SU-DHL-6 (cell line): Measurements from ENCODE around the gene SKI.

Source experiments
- H2AFZ ChIP-seq: fragments of 200-600 bp; sonication (generic); 2 replicates; pipeline ENCODE4 v1.6.1; 2014; ENCODE audit warnings: low read depth, mild to moderate bottlenecking, moderate library complexity, mixed read lengths, antibody characterized with exemption, low read length; ENCODE audit not compliant: severe bottlenecking
- H3F3A ChIP-seq: fragments of 200-600 bp; shearing (Covaris generic); 2 replicates; pipeline ENCODE4 v1.6.0; 2016; ENCODE audit warnings: antibody characterized with exemption, mild to moderate bottlenecking; ENCODE audit not compliant: insufficient read depth
- H3K27ac ChIP-seq: fragments of 200-600 bp; sonication (generic); 2 replicates; pipeline ENCODE4 v1.5.1; 2016; ENCODE audit warnings: low read depth, mild to moderate bottlenecking, low read length, moderate library complexity, mixed read lengths
- H3K27me3 ChIP-seq: fragments of 200-600 bp; sonication (generic), shearing (Covaris generic); 2 replicates; pipeline ENCODE4 v1.6.0; 2014; ENCODE audit warnings: mild to moderate bottlenecking, low read length
- H3K36me3 ChIP-seq: fragments of 200-600 bp; sonication (generic); 2 replicates; pipeline ENCODE4 v1.6.1; 2014; ENCODE audit warnings: mild to moderate bottlenecking, low read length, mixed read lengths
- H3K4me2 ChIP-seq: fragments of 300-600, 200-600 bp; shearing (Covaris generic), sonication (generic); 2 replicates; pipeline ENCODE4 v1.6.0; 2014; ENCODE audit warnings: low read length, low read depth, mild to moderate bottlenecking; ENCODE audit not compliant: poor library complexity, severe bottlenecking
- H3K4me3 ChIP-seq: fragments of 200-600 bp; sonication (generic); 2 replicates; pipeline ENCODE4 v1.5.1; 2014; ENCODE audit warnings: antibody characterized with exemption, low read length, mild to moderate bottlenecking, mixed read lengths; ENCODE audit not compliant: insufficient read depth, poor library complexity, severe bottlenecking
- H3K79me2 ChIP-seq: fragments of 200-600 bp; sonication (generic); 2 replicates; pipeline ENCODE4 v1.6.1; 2014; ENCODE audit warnings: mild to moderate bottlenecking, low read length, moderate library complexity; ENCODE audit not compliant: insufficient read depth
- H3K9ac ChIP-seq: fragments of 200-600 bp; sonication (generic); 2 replicates; pipeline ENCODE4 v1.7.0; 2014; ENCODE audit warnings: mild to moderate bottlenecking, low read length
- H3K9me2 ChIP-seq: fragments of 200-600 bp; sonication (generic); replicated peaks from 2 replicates; pipeline ENCODE4 v1.6.1; 2014; ENCODE audit warnings: low read length; ENCODE audit not compliant: insufficient read depth
- H3K9me3 ChIP-seq: fragments of 200-600 bp; sonication (generic); 2 replicates; pipeline ENCODE4 v1.6.1; 2014; ENCODE audit warnings: low read length, mixed read lengths; ENCODE audit not compliant: insufficient read depth
- H4K20me1 ChIP-seq: fragments of 200-600 bp; sonication (generic); 2 replicates; pipeline ENCODE4 v1.6.1; 2014; ENCODE audit warnings: low read depth, mild to moderate bottlenecking, antibody characterized with exemption, low read length, moderate library complexity, mixed read lengths
- EZH2phosphoT487 ChIP-seq: fragments of 200-600 bp; sonication (generic), shearing (Covaris generic); conservative IDR thresholded peaks from 2 replicates; pipeline ENCODE4 v1.6.1; 2018; ENCODE audit warnings: mild to moderate bottlenecking, antibody characterized with exemption, low read length, moderate library complexity, mixed read lengths
- TF ChIP-seq, protein P1 (sequence below): fragments of 200-600 bp; sonication (generic); IDR thresholded peaks from one replicate; pipeline ENCODE4 v1.5.1; 2017; ENCODE audit warnings: antibody characterized with exemption, mild to moderate bottlenecking, low read length, moderate library complexity; ENCODE audit not compliant: insufficient read depth, poor library complexity, severe bottlenecking

SKI gene

GRCh38 chr1:2268285-2269056 is 40.4 kb downstream of the SKI start:
- H3K4me2 ChIP-seq = no peak overlapping the region
- 0 out of 2 replicates have a peak, but pooled peaks cover 4% of the 10 kb centered on the region for H4K20me1 ChIP-seq
- H3K9me3 ChIP-seq = no peaks in the 10 kb centered on the region
- H3K27ac ChIP-seq = no peak overlapping the region
- TF ChIP-seq, protein P1, sequence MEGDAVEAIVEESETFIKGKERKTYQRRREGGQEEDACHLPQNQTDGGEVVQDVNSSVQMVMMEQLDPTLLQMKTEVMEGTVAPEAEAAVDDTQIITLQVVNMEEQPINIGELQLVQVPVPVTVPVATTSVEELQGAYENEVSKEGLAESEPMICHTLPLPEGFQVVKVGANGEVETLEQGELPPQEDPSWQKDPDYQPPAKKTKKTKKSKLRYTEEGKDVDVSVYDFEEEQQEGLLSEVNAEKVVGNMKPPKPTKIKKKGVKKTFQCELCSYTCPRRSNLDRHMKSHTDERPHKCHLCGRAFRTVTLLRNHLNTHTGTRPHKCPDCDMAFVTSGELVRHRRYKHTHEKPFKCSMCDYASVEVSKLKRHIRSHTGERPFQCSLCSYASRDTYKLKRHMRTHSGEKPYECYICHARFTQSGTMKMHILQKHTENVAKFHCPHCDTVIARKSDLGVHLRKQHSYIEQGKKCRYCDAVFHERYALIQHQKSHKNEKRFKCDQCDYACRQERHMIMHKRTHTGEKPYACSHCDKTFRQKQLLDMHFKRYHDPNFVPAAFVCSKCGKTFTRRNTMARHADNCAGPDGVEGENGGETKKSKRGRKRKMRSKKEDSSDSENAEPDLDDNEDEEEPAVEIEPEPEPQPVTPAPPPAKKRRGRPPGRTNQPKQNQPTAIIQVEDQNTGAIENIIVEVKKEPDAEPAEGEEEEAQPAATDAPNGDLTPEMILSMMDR = no peak
- no peak for TF ChIP-seq EZH2phosphoT487
- no peaks in the 10 kb centered on the region for H3K79me2 ChIP-seq
- H3K27me3 ChIP-seq = no peaks in the 10 kb centered on the region
- H2AFZ ChIP-seq = no peak overlapping the region
- H3K36me3 ChIP-seq = no peaks in the 10 kb centered on the region
- H3K9me2 ChIP-seq = no peaks in the 10 kb centered on the region
- no peak overlapping the region for H3K4me3 ChIP-seq
- H3K9ac ChIP-seq = no peak overlapping the region
- H3F3A ChIP-seq = no peaks in the 10 kb centered on the region

GRCh38 chr1:2269193-2269921 is 41.2 kb downstream of the SKI start:
- H3K4me2 ChIP-seq = no peak overlapping the region
- TF ChIP-seq, protein P1 = no peak
- TF ChIP-seq EZH2phosphoT487 = no peak
- no peaks in the 10 kb centered on the region for H3K79me2 ChIP-seq
- H2AFZ ChIP-seq = no peak overlapping the region
- H3K9me3 ChIP-seq = no peaks in the 10 kb centered on the region
- no peaks in the 10 kb centered on the region for H3K9me2 ChIP-seq
- 0 out of 2 replicates have a peak, but pooled peaks cover 4% of the 10 kb centered on the region for H4K20me1 ChIP-seq
- no peak overlapping the region for H3K27ac ChIP-seq
- no peaks in the 10 kb centered on the region for H3F3A ChIP-seq
- H3K4me3 ChIP-seq = no peak overlapping the region
- H3K27me3 ChIP-seq = no peaks in the 10 kb centered on the region
- H3K36me3 ChIP-seq = no peaks in the 10 kb centered on the region
- H3K9ac ChIP-seq = no peak overlapping the region

DNA sequence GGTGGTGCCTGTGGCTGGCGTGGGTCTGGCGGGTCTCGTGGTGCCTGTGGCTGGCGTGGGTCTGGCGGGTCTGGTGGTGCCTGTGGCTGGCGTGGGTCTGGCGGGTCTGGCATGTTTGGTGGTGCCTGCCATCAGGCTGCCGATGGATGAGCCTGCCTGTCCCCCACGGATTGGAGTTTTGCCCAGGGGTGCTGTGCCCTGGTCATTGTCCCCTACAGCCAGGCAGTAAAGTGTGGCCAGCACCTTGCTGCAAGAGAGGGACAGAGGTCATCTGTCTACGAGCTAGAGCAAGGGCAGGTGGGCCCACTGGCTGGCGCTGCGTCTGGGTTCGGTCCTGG is 41.8 kb downstream of the SKI start:
- TF ChIP-seq, protein P1 = no peak
- no peak for TF ChIP-seq EZH2phosphoT487
- Histone ChIP-seq H2AFZ (no peak overlapping the region), H3K4me3 (no peak overlapping the region), H3K79me2 (no peaks in the 10 kb centered on the region), H3K27me3 (no peaks in the 10 kb centered on the region), H3K9me3 (no peaks in the 10 kb centered on the region), H4K20me1 (0 out of 2 replicates have a peak, but pooled peaks cover 4% of the 10 kb centered on the region), H3K9ac (no peak overlapping the region), H3K9me2 (no peaks in the 10 kb centered on the region), H3K36me3 (no peaks in the 10 kb centered on the region), H3K27ac (no peak overlapping the region), H3F3A (no peaks in the 10 kb centered on the region), H3K4me2 (no peak overlapping the region)
